A673 (cell line): Measurements from ENCODE around the gene DLGAP1.

Source experiments
- EZH2 ChIP-seq: fragments of 200-600 bp; sonication (generic); IDR thresholded peaks from 2 replicates; pipeline ENCODE4 v1.6.1; 2017; ENCODE audit warnings: borderline replicate concordance, low read depth, mild to moderate bottlenecking, mixed read lengths, antibody characterized with exemption, low read length; ENCODE audit not compliant: poor library complexity, severe bottlenecking
- TF ChIP-seq, protein P1 (sequence below): fragments of 300-800, 200-600 bp; sonication (generic); conservative IDR thresholded peaks from 2 replicates; pipeline ENCODE4 v1.5.1; 2017; ENCODE audit warnings: low read depth, mild to moderate bottlenecking, antibody characterized with exemption, low read length, moderate library complexity, mixed read lengths

GRCh38 chr18:3667255-3668137 lies 787.6 kb downstream of the DLGAP1 start:
- TF ChIP-seq EZH2 = no peak
- TF ChIP-seq, protein P1, sequence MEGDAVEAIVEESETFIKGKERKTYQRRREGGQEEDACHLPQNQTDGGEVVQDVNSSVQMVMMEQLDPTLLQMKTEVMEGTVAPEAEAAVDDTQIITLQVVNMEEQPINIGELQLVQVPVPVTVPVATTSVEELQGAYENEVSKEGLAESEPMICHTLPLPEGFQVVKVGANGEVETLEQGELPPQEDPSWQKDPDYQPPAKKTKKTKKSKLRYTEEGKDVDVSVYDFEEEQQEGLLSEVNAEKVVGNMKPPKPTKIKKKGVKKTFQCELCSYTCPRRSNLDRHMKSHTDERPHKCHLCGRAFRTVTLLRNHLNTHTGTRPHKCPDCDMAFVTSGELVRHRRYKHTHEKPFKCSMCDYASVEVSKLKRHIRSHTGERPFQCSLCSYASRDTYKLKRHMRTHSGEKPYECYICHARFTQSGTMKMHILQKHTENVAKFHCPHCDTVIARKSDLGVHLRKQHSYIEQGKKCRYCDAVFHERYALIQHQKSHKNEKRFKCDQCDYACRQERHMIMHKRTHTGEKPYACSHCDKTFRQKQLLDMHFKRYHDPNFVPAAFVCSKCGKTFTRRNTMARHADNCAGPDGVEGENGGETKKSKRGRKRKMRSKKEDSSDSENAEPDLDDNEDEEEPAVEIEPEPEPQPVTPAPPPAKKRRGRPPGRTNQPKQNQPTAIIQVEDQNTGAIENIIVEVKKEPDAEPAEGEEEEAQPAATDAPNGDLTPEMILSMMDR = no peak
